GM12892 (cell line): ENCODE measurements around the gene CHCHD3.
"Not testable (repeated sequence)": the region's sequence is repeated elsewhere in the genome, so short reads cannot be mapped to it uniquely, and the experiment has no call there.

Experiments used
- DNase-seq: peaks from one replicate; pipeline ENCODE4 v3.0.0; 2011; ENCODE audit not compliant: insufficient read length
- FAIRE-seq: peaks from 2 replicates; lab custom pipeline; 2011; peaks lifted over from hg19 to GRCh38; lab: Jason Lieb, UNC
- POLR2A ChIP-seq: IDR thresholded peaks from 2 replicates; pipeline ENCODE4 v1.6.1; 2011; ENCODE audit warnings: low read depth, low read length, control low read depth
- POLR2AphosphoS5 ChIP-seq: IDR thresholded peaks from 2 replicates; pipeline ENCODE4 v1.6.1; 2011; ENCODE audit warnings: low read depth, low read length, control low read depth
- TAF1 ChIP-seq: IDR thresholded peaks from 2 replicates; pipeline ENCODE4 v1.6.1; 2011; ENCODE audit warnings: low read depth, mild to moderate bottlenecking, control low read depth, low read length, borderline replicate concordance

The CHCHD3 gene

GRCh38 chr7:132899833-132900232 is 182.1 kb downstream of the CHCHD3 start:
- FAIRE-seq (no peak), DNase-seq (no peak)
- TF ChIP-seq POLR2A (no peak), TAF1 (no peak), POLR2AphosphoS5 (no peak)

- DNase-seq, FAIRE-seq: not testable (repeated sequence)
Observed at GRCh38 chr7:132898641-132899175, 183.2 kb downstream of the CHCHD3 start.

GRCh38 chr7:132897093-132897687 is 184.7 kb downstream of the CHCHD3 start:
- no peak for TF ChIP-seq TAF1
- no peak for TF ChIP-seq POLR2A
- TF ChIP-seq POLR2AphosphoS5: no peak
- DNase-seq: no peak
- FAIRE-seq: no peak

GRCh38 chr7:132895231-132895630 is 186.7 kb downstream of the CHCHD3 start:
- TF ChIP-seq POLR2A: no peak
- TF ChIP-seq TAF1: no peak
- TF ChIP-seq POLR2AphosphoS5: no peak
- DNase-seq (no peak), FAIRE-seq (no peak)

- TF ChIP-seq POLR2A (no peak), POLR2AphosphoS5 (no peak), TAF1 (no peak)
- no peak for DNase-seq
- FAIRE-seq: no peak
Observed at GRCh38 chr7:132893560-132893959, 188.3 kb downstream of the CHCHD3 start.

GRCh38 chr7:132892744-132893143 is 189.1 kb downstream of the CHCHD3 start:
- DNase-seq, FAIRE-seq: not testable (repeated sequence)

GRCh38 chr7:132891554-132891953 is 190.3 kb downstream of the CHCHD3 start:
- no peak for FAIRE-seq
- no peak for TF ChIP-seq POLR2AphosphoS5
- no peak for TF ChIP-seq TAF1
- TF ChIP-seq POLR2A: no peak
- no peak for DNase-seq

- TF ChIP-seq TAF1: no peak
- TF ChIP-seq POLR2A: no peak
- no peak for TF ChIP-seq POLR2AphosphoS5
- FAIRE-seq (peak; percentile 86), DNase-seq (no peak)
Observed at GRCh38 chr7:132882714-132883428, 199.0 kb downstream of the CHCHD3 start.

GRCh38 chr7:132881317-132881716 is 200.6 kb downstream of the CHCHD3 start:
- no peak for TF ChIP-seq POLR2AphosphoS5
- no peak for TF ChIP-seq TAF1
- no peak for TF ChIP-seq POLR2A
- no peak for DNase-seq
- FAIRE-seq: no peak

GRCh38 chr7:132879579-132879978 is 202.3 kb downstream of the CHCHD3 start:
- DNase-seq: no peak
- TF ChIP-seq POLR2AphosphoS5 (no peak), TAF1 (no peak), POLR2A (no peak)
- FAIRE-seq: no peak

- DNase-seq (no peak), FAIRE-seq (peak; percentile 9)
- TF ChIP-seq TAF1 (no peak), POLR2A (no peak), POLR2AphosphoS5 (no peak)
Observed at GRCh38 chr7:132878204-132878919, 203.5 kb downstream of the CHCHD3 start.
